PFSK-1 (cell line): ENCODE measurements around the gene PHAF1.

Source experiments
- FOXP2 ChIP-seq: optimal IDR thresholded peaks from 2 replicates; pipeline ENCODE3; 2011; ENCODE audit warnings: borderline replicate concordance, control low read depth, inconsistent platforms; ENCODE audit not compliant: insufficient read depth; ENCODE audit errors: extremely low read length, extremely low read depth
- POLR2AphosphoS5 ChIP-seq: IDR thresholded peaks from 2 replicates; pipeline ENCODE4 v1.6.1; 2012; ENCODE audit warnings: low read depth, mild to moderate bottlenecking, control low read depth, low read length, moderate library complexity
- REST ChIP-seq, 2 experiments: IDR thresholded peaks; 2 replicates each; pipeline versions ENCODE4 v1.6.1 to v1.8.0; 2011 to 2012; ENCODE audit warnings: low read depth in 2 of 2, low read length in 2 of 2, control low read depth in 1 of 2, inconsistent platforms in 1 of 2, mild to moderate bottlenecking in 1 of 2, moderate library complexity in 1 of 2; ENCODE audit not compliant: insufficient read depth in 1 of 2
- SIN3A ChIP-seq: IDR thresholded peaks from 2 replicates; pipeline ENCODE4 v1.6.1; 2012; ENCODE audit warnings: mild to moderate bottlenecking, low read length, moderate library complexity, borderline replicate concordance; ENCODE audit not compliant: insufficient read depth
- TAF1 ChIP-seq: IDR thresholded peaks from 2 replicates; pipeline ENCODE4 v1.6.1; 2012; ENCODE audit warnings: low read length, control low read depth, borderline replicate concordance; ENCODE audit not compliant: insufficient read depth

The PHAF1 gene

GRCh38 chr16:67148656-67149275, 39.0 kb downstream of the PHAF1 start:
- TF ChIP-seq REST (IDR thresholded peaks at IDR 0.05; ENCODE audit: insufficient read depth in 1 of 2, low read depth in 2 of 2, low read length in 2 of 2) (no peak), SIN3A (no peak), FOXP2 (no peak), TAF1 (no peak), POLR2AphosphoS5 (no peak)

DNA sequence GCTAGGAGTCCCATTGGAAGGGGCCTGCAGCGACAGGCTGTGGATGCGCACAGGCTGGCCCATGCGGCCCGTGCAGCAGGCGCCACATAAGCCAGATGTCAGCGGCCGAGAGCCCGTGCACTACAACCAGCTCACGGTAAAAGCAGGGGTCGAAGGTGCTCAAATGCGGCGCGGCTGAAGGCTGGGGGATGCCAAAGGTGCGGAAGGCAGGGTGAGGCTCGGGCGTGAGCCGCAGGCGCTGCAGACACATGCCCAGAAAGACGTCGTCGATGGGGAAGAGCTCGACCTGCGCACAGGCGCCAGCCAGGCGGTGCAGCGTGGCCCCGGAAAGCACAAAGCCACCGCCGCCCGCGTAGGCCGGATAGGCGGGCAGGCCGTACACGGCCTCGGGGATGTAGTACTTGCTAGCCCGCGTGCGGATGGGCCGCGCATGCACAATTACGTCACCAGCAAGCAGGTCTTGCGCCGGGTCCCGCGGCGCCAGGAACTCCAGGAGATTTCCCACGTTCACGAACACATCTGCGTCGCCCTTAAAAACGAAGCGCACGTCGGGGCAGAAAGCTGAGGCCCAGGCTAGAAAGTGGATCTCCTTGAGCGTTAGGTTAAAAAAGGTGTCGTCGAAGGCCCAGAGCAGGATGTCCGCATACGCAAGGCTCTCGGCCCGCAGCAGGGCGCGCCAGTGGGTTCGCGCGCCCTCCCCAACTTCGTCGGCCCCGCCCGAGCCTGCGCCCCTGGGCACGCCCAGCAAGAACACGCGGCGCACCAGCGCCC, 39.7 kb downstream of the PHAF1 start:
- TF ChIP-seq POLR2AphosphoS5 (no peak), TAF1 (no peak), REST (IDR thresholded peaks at IDR 0.05; ENCODE audit: insufficient read depth in 1 of 2, low read depth in 2 of 2, low read length in 2 of 2) (no peak), SIN3A (no peak), FOXP2 (no peak)

DNA sequence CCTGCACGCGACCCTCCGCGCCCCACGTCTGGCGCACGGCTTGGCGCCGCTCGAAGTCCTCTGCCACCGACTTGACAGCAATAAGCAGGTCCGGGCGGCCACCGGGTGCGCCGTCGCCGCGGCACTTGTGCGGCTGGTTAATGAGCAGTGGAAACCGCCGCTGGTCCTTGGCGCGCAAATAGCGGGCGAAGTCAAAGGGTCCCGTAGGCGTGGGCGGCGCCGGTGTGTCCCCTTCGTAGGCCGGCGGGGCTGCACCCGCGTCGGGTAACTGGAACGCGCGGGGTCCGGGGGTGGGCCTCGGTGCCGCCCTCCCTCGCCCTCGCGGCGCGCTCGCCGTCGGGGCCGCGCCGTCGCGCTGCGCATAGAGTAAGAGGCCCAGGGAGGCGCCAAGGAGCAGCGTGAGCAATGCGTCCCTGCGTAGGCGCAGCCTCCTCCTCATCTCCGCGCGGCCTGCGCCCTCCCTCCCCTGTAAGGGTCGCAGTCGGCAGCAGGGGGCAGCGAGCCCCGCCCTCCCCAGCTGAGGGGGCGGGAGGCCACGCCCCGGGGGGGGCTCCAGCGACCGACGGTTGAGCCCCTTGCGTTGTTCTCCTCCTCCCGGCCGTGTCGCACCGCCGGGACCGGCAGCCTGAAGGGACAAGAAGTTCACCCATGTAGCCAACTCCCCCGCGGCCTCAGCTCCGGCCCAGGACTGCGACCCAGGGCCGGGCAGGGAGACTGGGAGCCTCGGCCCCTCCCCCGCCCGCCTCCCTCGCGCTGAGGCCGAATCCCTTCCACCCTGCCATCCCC, 40.5 kb downstream of the PHAF1 start:
- TF ChIP-seq SIN3A = no peak
- TF ChIP-seq POLR2AphosphoS5 = no peak
- TF ChIP-seq FOXP2 = no peak
- TF ChIP-seq TAF1 = no peak
- TF ChIP-seq REST (IDR thresholded peaks at IDR 0.05; ENCODE audit: insufficient read depth in 1 of 2, low read depth in 2 of 2, low read length in 2 of 2) = no peak

- TF ChIP-seq FOXP2 = no peak
- no peak for TF ChIP-seq SIN3A
- no peak for TF ChIP-seq POLR2AphosphoS5
- no peak for TF ChIP-seq TAF1
- TF ChIP-seq REST (IDR thresholded peaks at IDR 0.05; ENCODE audit: insufficient read depth in 1 of 2, low read depth in 2 of 2, low read length in 2 of 2) = no peak
Observed at GRCh38 chr16:67150833-67151396, 41.2 kb downstream of the PHAF1 start, which contains the start of gene B3GNT9. TSS of gene B3GNT9 (minus strand) at chr16:67150998. CDS start at chr16:67150485, 513 bp downstream.
